HG02884 (cell line): Measurements from ENCODE around the gene TNFRSF13B.
"Not testable (repeated sequence)": the region's sequence is repeated elsewhere in the genome, so short reads cannot be mapped to it uniquely, and the experiment has no call there.

Experiments
- ATAC-seq: cut with Tn5 transposase; IDR thresholded peaks from one replicate; pipeline ENCODE4 v1.9.1; 2021; ENCODE audit warnings: mild to moderate bottlenecking, moderate library complexity; ENCODE audit not compliant: unreplicated experiment

The TNFRSF13B gene

GRCh38 chr17:16915752-16916556 lies 56.0 kb downstream of the TNFRSF13B start:
- no peak for ATAC-seq

GRCh38 chr17:16913463-16913862 lies 58.5 kb downstream of the TNFRSF13B start:
- ATAC-seq: no peak

GRCh38 chr17:16912021-16912962 lies 59.6 kb downstream of the TNFRSF13B start:
- no peak for ATAC-seq

- no peak for ATAC-seq
Observed at GRCh38 chr17:16911141-16911937, 60.6 kb downstream of the TNFRSF13B start.

- ATAC-seq: no peak
Observed at GRCh38 chr17:16910341-16910740, 61.6 kb downstream of the TNFRSF13B start.

- no peak for ATAC-seq
Observed at GRCh38 chr17:16909472-16910246, 62.3 kb downstream of the TNFRSF13B start.

GRCh38 chr17:16908273-16908672 lies 63.6 kb downstream of the TNFRSF13B start:
- ATAC-seq: no peak

- no peak for ATAC-seq
Observed at GRCh38 chr17:16906680-16907079, 65.2 kb downstream of the TNFRSF13B start.

- no peak for ATAC-seq
Observed at GRCh38 chr17:16905593-16906191, 66.2 kb downstream of the TNFRSF13B start.

GRCh38 chr17:16903070-16903469 lies 68.8 kb downstream of the TNFRSF13B start:
- ATAC-seq: not testable (repeated sequence)

- no peak for ATAC-seq
Observed at GRCh38 chr17:16900288-16900882, 71.5 kb downstream of the TNFRSF13B start.

- not testable (repeated sequence) for ATAC-seq
Observed at GRCh38 chr17:16897211-16897896, 74.6 kb downstream of the TNFRSF13B start.

GRCh38 chr17:16896235-16896634 lies 75.7 kb downstream of the TNFRSF13B start:
- not testable (repeated sequence) for ATAC-seq

GRCh38 chr17:16893527-16893926 lies 78.4 kb downstream of the TNFRSF13B start:
- ATAC-seq: not testable (repeated sequence)

- ATAC-seq: not testable (repeated sequence)
Observed at GRCh38 chr17:16892876-16893454, 79.0 kb downstream of the TNFRSF13B start.

- no peak for ATAC-seq
Observed at GRCh38 chr17:16889088-16889465, 82.8 kb downstream of the TNFRSF13B start.
